ENCODE measurements around the gene ZNF655. TPM values are rescaled to one million over a fixed set of nuclear protein-coding genes. Genes with fewer than 3 reads are reported as not detected.
A peak's percentile ranks its signal among the peaks of the same experiment; 100 is the strongest.

The ZNF655 gene
- polyA plus RNA-seq, 1 donor (not counting 4 experiments of a cell fraction or from before 2014, with no cell fraction given): 71.1 TPM

GRCh38 chr7:99615989-99616358 is 57.5 kb downstream of the ZNF655 start:
- no peaks in the 10 kb centered on the region for H3K9me3 ChIP-seq (ENCODE audit: control insufficient read depth, low read depth, low read length)
- dilution Hi-C loops (cut with MboI; ENCODE audit: extremely low pct_ligation_motif_present, low sequenced_read_pairs): no loop called here
- H3K4me3 ChIP-seq (ENCODE audit: control insufficient read depth in 2 of 3, extremely low read depth in 1 of 3, insufficient read depth in 2 of 3, low read depth in 1 of 3, low read length in 3 of 3): peak overlapping the region; percentile 92 to 99 (median 96)
- H3K9ac ChIP-seq (ENCODE audit: control insufficient read depth, extremely low read depth, insufficient read depth, low read length): peak overlapping the region; percentile 88
- H3K27me3 ChIP-seq (ENCODE audit: control insufficient read depth, extremely low read depth, insufficient read depth, low read length): no peaks in the 10 kb centered on the region
- TF ChIP-seq, protein P1, sequence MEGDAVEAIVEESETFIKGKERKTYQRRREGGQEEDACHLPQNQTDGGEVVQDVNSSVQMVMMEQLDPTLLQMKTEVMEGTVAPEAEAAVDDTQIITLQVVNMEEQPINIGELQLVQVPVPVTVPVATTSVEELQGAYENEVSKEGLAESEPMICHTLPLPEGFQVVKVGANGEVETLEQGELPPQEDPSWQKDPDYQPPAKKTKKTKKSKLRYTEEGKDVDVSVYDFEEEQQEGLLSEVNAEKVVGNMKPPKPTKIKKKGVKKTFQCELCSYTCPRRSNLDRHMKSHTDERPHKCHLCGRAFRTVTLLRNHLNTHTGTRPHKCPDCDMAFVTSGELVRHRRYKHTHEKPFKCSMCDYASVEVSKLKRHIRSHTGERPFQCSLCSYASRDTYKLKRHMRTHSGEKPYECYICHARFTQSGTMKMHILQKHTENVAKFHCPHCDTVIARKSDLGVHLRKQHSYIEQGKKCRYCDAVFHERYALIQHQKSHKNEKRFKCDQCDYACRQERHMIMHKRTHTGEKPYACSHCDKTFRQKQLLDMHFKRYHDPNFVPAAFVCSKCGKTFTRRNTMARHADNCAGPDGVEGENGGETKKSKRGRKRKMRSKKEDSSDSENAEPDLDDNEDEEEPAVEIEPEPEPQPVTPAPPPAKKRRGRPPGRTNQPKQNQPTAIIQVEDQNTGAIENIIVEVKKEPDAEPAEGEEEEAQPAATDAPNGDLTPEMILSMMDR (optimal IDR thresholded peaks at IDR 0.05 in 1 of 3, IDR thresholded peaks at IDR 0.05 in 1 of 3, conservative IDR thresholded peaks at IDR 0.05 in 1 of 3; ENCODE audit: extremely low read depth in 1 of 3, insufficient read depth in 2 of 3, low read length in 3 of 3): no peak
- TF ChIP-seq EZH2 (IDR thresholded peaks at IDR 0.05; ENCODE audit: low read length): no peak
- H4K20me1 ChIP-seq (ENCODE audit: control insufficient read depth, extremely low read depth, insufficient read depth, low read length): no peaks in the 10 kb centered on the region
- peaks cover 32% of the 10 kb centered on the region for H3K79me2 ChIP-seq (ENCODE audit: control insufficient read depth, insufficient read depth, low read length)
- DNase-seq (ENCODE audit: low read depth, low spot score) (no peak), FAIRE-seq (no peak)
- H3K27ac ChIP-seq (ENCODE audit: control insufficient read depth, insufficient read depth, low read length): peak overlapping the region; percentile 84
- H3K9me1 ChIP-seq (ENCODE audit: control insufficient read depth, extremely low read depth, insufficient read depth, low read length): no peaks in the 10 kb centered on the region
- peaks cover 13 to 18% of the 10 kb centered on the region in 2 experiments for H3K36me3 ChIP-seq (ENCODE audit: control insufficient read depth in 2 of 2, extremely low read depth in 1 of 2, insufficient read depth in 2 of 2, low read length in 2 of 2)
- H3K4me2 ChIP-seq (ENCODE audit: control insufficient read depth, extremely low read depth, insufficient read depth, low read depth, low read length): peak overlapping the region; percentile 94
- H2AFZ ChIP-seq (ENCODE audit: control insufficient read depth, low read length): peak overlapping the region; percentile 100
- peaks cover 31% of the 10 kb centered on the region for H3K4me1 ChIP-seq (ENCODE audit: control insufficient read depth, extremely low read depth, insufficient read depth, low read length)

GRCh38 chr7:99616359-99617191 is 58.1 kb downstream of the ZNF655 start, which contains the start of gene ZSCAN25:
Gene ZSCAN25 (plus strand): TSS chr7:99616946. CDS start chr7:99619607, 2,661 bp downstream.
- TF ChIP-seq EZH2 (IDR thresholded peaks at IDR 0.05; ENCODE audit: low read length): no peak
- TF ChIP-seq, protein P1 (optimal IDR thresholded peaks at IDR 0.05 in 1 of 3, IDR thresholded peaks at IDR 0.05 in 1 of 3, conservative IDR thresholded peaks at IDR 0.05 in 1 of 3; ENCODE audit: extremely low read depth in 1 of 3, insufficient read depth in 2 of 3, low read length in 3 of 3): peak in 2 of 3 experiments; percentile 28 to 68
- Histone ChIP-seq H3K36me3 (ENCODE audit: control insufficient read depth in 2 of 2, extremely low read depth in 1 of 2, insufficient read depth in 2 of 2, low read length in 2 of 2) (peaks cover 18 to 24% of the 10 kb centered on the region in 2 experiments), H3K4me3 (ENCODE audit: control insufficient read depth in 2 of 3, extremely low read depth in 1 of 3, insufficient read depth in 2 of 3, low read depth in 1 of 3, low read length in 3 of 3) (peak within 1 kb of the TSS; percentile 92 to 99 (median 96)), H3K27ac (ENCODE audit: control insufficient read depth, insufficient read depth, low read length) (peak within 1 kb of the TSS; percentile 84), H3K27me3 (ENCODE audit: control insufficient read depth, extremely low read depth, insufficient read depth, low read length) (no peaks in the 10 kb centered on the region), H3K9me1 (ENCODE audit: control insufficient read depth, extremely low read depth, insufficient read depth, low read length) (no peaks in the 10 kb centered on the region), H3K9me3 (ENCODE audit: control insufficient read depth, low read depth, low read length) (no peaks in the 10 kb centered on the region), H2AFZ (ENCODE audit: control insufficient read depth, low read length) (peak within 1 kb of the TSS; percentile 100), H3K79me2 (ENCODE audit: control insufficient read depth, insufficient read depth, low read length) (peaks cover 36% of the 10 kb centered on the region), H3K9ac (ENCODE audit: control insufficient read depth, extremely low read depth, insufficient read depth, low read length) (peak within 1 kb of the TSS; percentile 88), H3K4me1 (ENCODE audit: control insufficient read depth, extremely low read depth, insufficient read depth, low read length) (peaks cover 31% of the 10 kb centered on the region), H4K20me1 (ENCODE audit: control insufficient read depth, extremely low read depth, insufficient read depth, low read length) (no peaks in the 10 kb centered on the region), H3K4me2 (ENCODE audit: control insufficient read depth, extremely low read depth, insufficient read depth, low read depth, low read length) (peak within 1 kb of the TSS; percentile 94)
- peak; percentile 94 for FAIRE-seq
- dilution Hi-C loops (cut with MboI; ENCODE audit: extremely low pct_ligation_motif_present, low sequenced_read_pairs): no loop called here
- DNase-seq (ENCODE audit: low read depth, low spot score): peak; percentile 59
